ENCODE data around the gene HCN4.

Gene HCN4

GRCh38 chr15:73333001-73333400, 35.8 kb downstream of the HCN4 start:
- H3K4me3 ChIP-seq (ENCODE audit: low read length): no peak overlapping the region
- TF ChIP-seq CTCF (conservative IDR thresholded peaks at IDR 0.05; ENCODE audit: low read length): no peak
- no peak for DNase-seq (ENCODE audit: low read depth)

- DNase-seq (ENCODE audit: low read depth): no peak
- no peak overlapping the region for H3K4me3 ChIP-seq (ENCODE audit: low read length)
- TF ChIP-seq CTCF (conservative IDR thresholded peaks at IDR 0.05; ENCODE audit: low read length): no peak
Observed at GRCh38 chr15:73331991-73332925, 36.5 kb downstream of the HCN4 start.

- no peak for DNase-seq (ENCODE audit: low read depth)
- TF ChIP-seq CTCF (conservative IDR thresholded peaks at IDR 0.05; ENCODE audit: low read length): no peak
- H3K4me3 ChIP-seq (ENCODE audit: low read length): no peak overlapping the region
Observed at GRCh38 chr15:73331501-73331900, 37.3 kb downstream of the HCN4 start.

- no peak for TF ChIP-seq CTCF (conservative IDR thresholded peaks at IDR 0.05; ENCODE audit: low read length)
- H3K4me3 ChIP-seq (ENCODE audit: low read length): no peak overlapping the region
- no peak for DNase-seq (ENCODE audit: low read depth)
Observed at GRCh38 chr15:73330206-73331051, 38.3 kb downstream of the HCN4 start.

- DNase-seq (ENCODE audit: low read depth): no peak
- TF ChIP-seq CTCF (conservative IDR thresholded peaks at IDR 0.05; ENCODE audit: low read length): no peak
- H3K4me3 ChIP-seq (ENCODE audit: low read length): no peak overlapping the region
Observed at GRCh38 chr15:73329501-73330200, 39.1 kb downstream of the HCN4 start.

- no peak for TF ChIP-seq CTCF (conservative IDR thresholded peaks at IDR 0.05; ENCODE audit: low read length)
- no peak overlapping the region for H3K4me3 ChIP-seq (ENCODE audit: low read length)
- no peak for DNase-seq (ENCODE audit: low read depth)
Observed at GRCh38 chr15:73328981-73329380, 39.8 kb downstream of the HCN4 start.

All from AG10803 (cell line).